A673 (cell line): ENCODE measurements around the gene KIF2C. TPM values are rescaled to one million over a fixed set of nuclear protein-coding genes. Genes with fewer than 3 reads are reported as not detected.
"Not testable (repeated sequence)": the region's sequence is repeated elsewhere in the genome, so short reads cannot be mapped to it uniquely, and the experiment has no call there.

ENCODE experiments used
- BruUV-seq: library from RNA; stranded (reverse); fragments of 400-500 nt; replicated peaks from 2 replicates; lab custom pipeline; 2021; lab: Mats Ljungman, UMichigan
- CTCF ChIA-PET: fragments of 300-600 bp; sonication (Branson Sonifier 250); formaldehyde crosslinking; loops from one replicate; lab custom pipeline; 2022; ENCODE audit warnings: antibody characterized with exemption; lab: Charles Lee
- POLR2A ChIA-PET: fragments of 300-600 bp; sonication (Branson Sonifier 250); formaldehyde crosslinking; loops from one replicate; lab custom pipeline; 2022; ENCODE audit warnings: antibody characterized with exemption; ENCODE audit not compliant: low non-redundant PET; lab: Charles Lee
- DNase-seq: peaks from one replicate; pipeline ENCODE4 v3.0.0-alpha.2; 2015; ENCODE audit warnings: low spot score
- H3K27ac ChIP-seq: fragments of 200-600 bp; sonication (generic); 2 replicates; pipeline ENCODE4 v1.5.1; 2016; ENCODE audit warnings: mixed run types, low read depth, mild to moderate bottlenecking, mixed read lengths, antibody characterized with exemption, low read length; ENCODE audit not compliant: poor library complexity, severe bottlenecking
- H3K27me3 ChIP-seq: fragments of 200-600 bp; sonication (generic); replicated peaks from 2 replicates; pipeline ENCODE4 v1.6.1; 2017; ENCODE audit warnings: mixed run types, low read depth, mild to moderate bottlenecking, mixed read lengths, antibody characterized with exemption, low read length; ENCODE audit not compliant: insufficient read depth, poor library complexity
- H3K36me3 ChIP-seq: fragments of 200-600 bp; sonication (generic); 2 replicates; pipeline ENCODE4 v1.6.1; 2016; ENCODE audit warnings: mixed run types, mild to moderate bottlenecking, mixed read lengths, antibody characterized with exemption, low read length; ENCODE audit not compliant: insufficient read depth, poor library complexity, severe bottlenecking
- H3K4me1 ChIP-seq: fragments of 200-600 bp; sonication (generic); 2 replicates; pipeline ENCODE4 v1.6.1; 2017; ENCODE audit warnings: mixed run types, mild to moderate bottlenecking, mixed read lengths, antibody characterized with exemption, low read length; ENCODE audit not compliant: insufficient read depth, poor library complexity, severe bottlenecking
- H3K4me3 ChIP-seq: fragments of 200-600 bp; sonication (generic); 2 replicates; pipeline ENCODE4 v1.5.1; 2016; ENCODE audit warnings: low read depth, mixed run types, mild to moderate bottlenecking, mixed read lengths, low read length; ENCODE audit not compliant: poor library complexity, severe bottlenecking
- H3K9me3 ChIP-seq: fragments of 200-600 bp; sonication (generic); 2 replicates; pipeline ENCODE4 v1.6.1; 2016; ENCODE audit warnings: mixed run types, low read depth, mild to moderate bottlenecking, mixed read lengths, antibody characterized with exemption, low read length; ENCODE audit not compliant: poor library complexity, severe bottlenecking
- CTCF ChIP-seq: fragments of 300-800, 200-600 bp; sonication (generic); conservative IDR thresholded peaks from 2 replicates; pipeline ENCODE4 v1.5.1; 2017; ENCODE audit warnings: low read depth, mild to moderate bottlenecking, antibody characterized with exemption, low read length, moderate library complexity, mixed read lengths
- EZH2 ChIP-seq: fragments of 200-600 bp; sonication (generic); IDR thresholded peaks from 2 replicates; pipeline ENCODE4 v1.6.1; 2017; ENCODE audit warnings: borderline replicate concordance, low read depth, mild to moderate bottlenecking, mixed read lengths, antibody characterized with exemption, low read length; ENCODE audit not compliant: poor library complexity, severe bottlenecking
- intact Hi-C: fragments of 100-400 bp; cut with micrococcal nuclease; formaldehyde crosslinking; loops from one replicate; pipeline ENCODE4 v1.10.0; 2022; ENCODE audit not compliant: unreplicated experiment
- total RNA-seq: library from RNA; stranded (reverse); gene quantifications from 2 replicates; pipeline ENCODE4 v1.2.3, GENCODE V29; 2021

The KIF2C gene
- total RNA-seq, 1 experiment from 2014 or later: 127 TPM

- Histone ChIP-seq H3K9me3 (no peaks in the 10 kb centered on the region), H3K4me1 (no peaks in the 10 kb centered on the region), H3K27ac (no peak overlapping the region), H3K4me3 (no peak overlapping the region), H3K36me3 (no peaks in the 10 kb centered on the region), H3K27me3 (no peaks in the 10 kb centered on the region)
- ChIA-PET POLR2A (interaction anchor here (0.6 to 0.7 kb wide), 2 partner anchors 141 to 1129 kb away, joined by 4 to 5 read pairs; no protein-coding TSS in a partner anchor), CTCF (no interaction called here)
- intact Hi-C loops: no loop called here
- no TSS peak for BruUV-seq
- no peak for DNase-seq
- TF ChIP-seq EZH2: no peak
Measured at GRCh38 chr1:44696789-44697345, 42.8 kb upstream of the KIF2C start.

- Histone ChIP-seq H3K4me3 (no peak overlapping the region), H3K36me3 (no peaks in the 10 kb centered on the region), H3K4me1 (no peaks in the 10 kb centered on the region), H3K27me3 (no peaks in the 10 kb centered on the region), H3K27ac (no peak overlapping the region), H3K9me3 (no peaks in the 10 kb centered on the region)
- intact Hi-C loops: no loop called here
- TF ChIP-seq EZH2 (no peak), CTCF (no peak)
- DNase-seq: no peak
- ChIA-PET CTCF (no interaction called here), POLR2A (no interaction called here)
- BruUV-seq: no TSS peak
Measured at GRCh38 chr1:44698138-44698537, 41.5 kb upstream of the KIF2C start.

- POLR2A ChIA-PET, intact Hi-C loops, H3K36me3 ChIP-seq, H3K27me3 ChIP-seq, H3K9me3 ChIP-seq, H3K4me1 ChIP-seq, H3K27ac ChIP-seq, CTCF ChIA-PET, H3K4me3 ChIP-seq, BruUV-seq, DNase-seq: not testable (repeated sequence)
Measured at GRCh38 chr1:44699375-44699774, 40.3 kb upstream of the KIF2C start.

GRCh38 chr1:44700573-44700972, 39.1 kb upstream of the KIF2C start:
- BruUV-seq: no TSS peak
- no peak overlapping the region for H3K27ac ChIP-seq
- H3K36me3 ChIP-seq: no peaks in the 10 kb centered on the region
- no peaks in the 10 kb centered on the region for H3K4me1 ChIP-seq
- TF ChIP-seq EZH2: no peak
- TF ChIP-seq CTCF: no peak
- no peaks in the 10 kb centered on the region for H3K9me3 ChIP-seq
- no peak for DNase-seq
- intact Hi-C loops: no loop called here
- ChIA-PET POLR2A (no interaction called here), CTCF (interaction anchor here (0.6 kb wide), 1 partner anchor 14 kb away, joined by 4 read pairs; no protein-coding TSS in a partner anchor)
- H3K27me3 ChIP-seq: no peaks in the 10 kb centered on the region
- H3K4me3 ChIP-seq: no peak overlapping the region
